ENCODE results near the gene CLEC4M.
"Not testable (repeated sequence)": the region's sequence is repeated elsewhere in the genome, so short reads cannot be mapped to it uniquely, and the experiment has no call there.

Gene CLEC4M

GRCh38 chr19:7775761-7776160 lies 12.7 kb downstream of the CLEC4M start:
- DNase-seq = no peak

DNA sequence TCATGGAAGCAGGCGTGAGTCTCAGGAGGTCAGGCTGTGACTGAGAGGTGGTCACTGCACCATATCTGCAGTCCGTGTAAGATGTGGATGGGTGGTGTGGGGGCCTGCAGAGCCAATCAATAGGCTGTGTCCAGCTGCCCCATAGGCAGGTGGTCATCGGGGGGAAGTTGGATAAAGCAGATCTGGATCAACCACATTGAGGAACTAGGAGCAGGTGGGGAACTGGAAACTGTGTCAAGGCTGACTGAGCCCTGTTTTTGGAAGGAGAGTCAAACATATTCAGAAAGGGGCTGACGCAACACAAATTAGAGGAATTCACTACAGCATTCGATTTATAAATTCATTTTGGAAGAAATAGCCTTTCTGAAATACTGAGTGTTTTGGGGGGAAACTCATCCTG lies 15.0 kb downstream of the CLEC4M start:
- no peak for DNase-seq

DNA sequence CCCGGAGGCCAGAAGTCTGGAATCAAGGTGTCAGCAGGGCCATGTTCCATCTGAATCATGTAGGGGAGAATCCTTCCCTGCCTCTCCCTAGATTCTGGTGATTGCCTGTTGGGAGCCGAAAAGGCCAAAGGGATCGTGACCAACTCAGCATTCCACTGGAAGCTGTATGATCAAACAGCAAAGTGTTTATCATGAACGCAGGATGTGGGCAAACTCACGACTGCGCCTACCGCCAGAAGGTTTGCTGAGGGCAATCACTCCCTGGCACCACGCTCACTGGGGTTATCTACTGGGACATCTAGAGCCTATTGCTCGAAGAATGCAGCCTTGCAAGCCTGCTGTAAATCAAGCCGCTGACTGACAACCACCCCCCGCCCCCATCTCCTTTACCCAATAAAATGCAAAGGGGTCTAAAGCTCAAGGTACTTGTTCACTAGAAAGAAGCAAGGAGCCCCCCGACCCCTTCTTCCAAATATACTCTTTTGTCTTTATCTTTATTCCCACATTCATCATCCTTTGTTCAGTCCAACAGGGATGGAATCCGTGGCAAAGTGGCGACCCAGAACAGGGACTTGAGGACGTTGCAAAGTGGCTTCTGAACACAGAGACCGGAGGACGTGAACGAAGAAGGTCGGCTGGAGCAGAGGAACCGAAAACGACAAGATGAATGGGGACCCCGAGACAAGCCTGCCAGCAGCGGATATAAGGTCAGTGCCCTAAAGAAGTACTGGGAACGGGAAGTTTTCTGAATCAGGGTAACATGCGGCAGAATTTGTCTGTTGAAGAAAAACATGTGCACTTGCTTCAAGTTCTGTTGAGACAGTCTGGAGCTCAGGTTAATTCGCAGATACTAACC lies 16.8 kb downstream of the CLEC4M start:
- DNase-seq = no peak

DNA sequence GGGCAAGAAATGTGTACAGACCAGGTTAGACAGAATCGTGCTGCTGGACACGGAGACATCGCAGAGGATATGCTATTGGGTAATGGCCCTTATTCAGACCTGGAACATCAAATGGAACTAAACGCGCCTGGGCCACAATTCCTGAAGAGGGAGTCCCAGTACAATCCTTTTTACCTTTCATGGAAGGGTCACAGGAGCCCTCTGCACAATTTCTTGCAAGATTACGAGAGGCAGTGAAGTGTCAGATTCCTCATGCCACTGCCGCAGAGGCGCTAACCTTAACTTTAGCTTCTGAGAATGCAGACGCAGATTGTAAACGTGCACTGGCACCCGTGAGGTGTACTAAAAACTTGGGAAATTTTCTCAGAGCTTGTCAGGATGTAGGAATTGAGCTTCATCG lies 18.1 kb downstream of the CLEC4M start:
- no peak for DNase-seq

DNA sequence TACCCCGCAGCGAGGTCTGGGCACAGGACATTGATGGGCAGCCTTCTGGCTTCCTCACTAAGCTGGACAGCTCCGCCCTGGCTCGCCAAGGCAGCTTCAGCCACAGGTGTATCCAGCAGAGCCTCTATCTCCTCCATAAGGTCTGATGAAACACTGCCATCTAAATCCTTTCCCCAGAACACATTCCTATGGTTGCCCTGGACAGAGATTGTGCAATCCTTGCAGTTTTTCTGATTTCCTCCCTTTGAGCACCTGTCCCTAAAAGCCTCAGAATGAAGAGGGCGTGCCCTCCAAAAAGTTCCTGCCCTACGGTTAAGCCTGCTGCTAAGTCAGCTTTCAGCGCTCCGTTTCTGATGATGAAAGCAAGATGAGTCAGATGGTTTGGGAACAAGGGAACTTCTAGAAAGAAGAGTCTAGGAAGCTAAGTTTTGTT lies 21.0 kb downstream of the CLEC4M start:
- DNase-seq = no peak

GRCh38 chr19:7784856-7785255 lies 21.8 kb downstream of the CLEC4M start:
- DNase-seq = no peak

DNA sequence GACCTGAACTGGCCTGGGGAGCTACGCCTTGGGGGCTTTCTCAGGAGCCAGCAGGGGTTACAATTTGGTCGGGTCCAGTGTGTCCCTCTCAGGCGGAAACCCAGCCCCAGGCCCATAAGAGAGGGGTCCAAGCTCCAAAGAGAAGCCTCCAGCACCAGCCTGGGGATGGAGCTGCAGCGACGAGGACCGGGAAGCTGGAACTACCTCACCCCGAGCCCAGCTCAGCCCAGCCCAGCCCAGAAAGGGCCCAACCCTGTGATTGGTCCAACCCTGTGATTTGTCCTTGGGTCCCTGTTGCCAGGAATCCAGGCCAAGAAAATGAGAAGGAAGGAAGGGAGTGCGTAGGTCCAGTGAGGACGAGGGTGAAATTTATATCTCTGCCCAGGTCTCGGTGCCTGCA lies 24.1 kb downstream of the CLEC4M start:
- DNase-seq = no peak

DNA sequence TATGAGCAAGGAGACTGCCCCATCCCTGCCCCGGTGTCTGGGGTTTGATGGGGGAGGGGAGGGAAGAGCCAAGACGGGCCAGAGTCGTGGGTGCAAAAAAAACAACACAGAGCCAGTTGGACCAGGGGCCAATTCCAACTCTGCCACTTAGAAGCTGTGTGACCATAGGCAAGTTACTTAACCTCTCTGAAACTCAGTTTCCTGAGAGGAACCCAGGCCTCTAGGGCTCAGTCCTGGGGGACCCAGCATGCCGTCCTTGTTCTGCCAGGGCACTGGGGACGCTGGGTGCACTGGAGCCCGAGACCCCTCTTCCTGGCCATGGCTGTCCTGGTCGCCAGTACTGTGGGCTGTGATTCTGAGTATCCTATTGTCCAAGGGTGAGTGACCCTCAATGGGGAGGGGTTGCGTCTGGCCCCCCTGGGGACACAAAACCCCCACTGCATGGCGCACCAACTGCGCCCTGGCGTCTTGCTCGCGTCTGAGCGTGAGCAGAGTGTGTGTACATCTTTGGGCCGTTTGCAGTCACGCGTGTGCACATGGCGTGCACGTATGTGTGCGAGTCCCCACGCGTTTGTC lies 24.6 kb downstream of the CLEC4M start:
- no peak for DNase-seq

DNA sequence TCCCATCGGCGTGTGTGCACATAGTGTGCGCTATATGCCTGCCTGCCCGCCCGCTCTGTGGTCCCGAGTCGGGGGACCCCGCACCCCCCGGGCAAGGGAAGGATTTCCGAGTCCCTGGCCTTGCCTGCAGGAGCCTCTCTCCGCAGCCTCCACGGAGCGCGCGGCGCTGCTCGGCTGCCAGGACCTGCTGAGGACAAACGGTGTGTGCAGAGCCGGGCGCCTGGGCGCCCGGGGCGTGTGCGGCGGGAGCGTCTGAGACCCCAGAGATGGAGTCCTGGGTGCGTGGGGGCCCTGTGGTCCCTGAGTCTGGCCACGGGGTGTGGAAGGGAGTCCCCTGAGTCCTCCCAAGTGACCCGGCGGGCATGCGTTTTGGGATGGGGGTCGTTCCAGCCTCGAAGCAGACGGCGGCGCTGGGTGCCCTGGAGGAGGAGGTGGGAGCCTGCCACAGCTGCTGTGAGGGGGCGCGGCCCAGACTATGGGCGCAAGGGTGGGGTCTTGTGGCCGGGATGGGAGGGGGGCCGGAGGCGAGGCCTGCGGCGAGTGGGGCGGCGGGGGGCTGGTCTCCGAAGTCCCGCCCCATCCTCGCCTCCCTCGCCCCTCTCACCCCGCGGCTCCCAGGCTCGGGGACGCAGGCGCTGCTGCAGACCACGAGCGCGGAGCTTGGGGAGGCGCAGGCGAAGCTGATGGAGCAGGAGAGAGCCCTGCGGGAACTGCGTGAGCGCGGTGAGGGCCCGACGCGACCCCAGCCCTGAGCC lies 25.3 kb downstream of the CLEC4M start:
- no peak for DNase-seq

GRCh38 chr19:7788933-7789323 lies 25.9 kb downstream of the CLEC4M start:
- no peak for DNase-seq

DNA sequence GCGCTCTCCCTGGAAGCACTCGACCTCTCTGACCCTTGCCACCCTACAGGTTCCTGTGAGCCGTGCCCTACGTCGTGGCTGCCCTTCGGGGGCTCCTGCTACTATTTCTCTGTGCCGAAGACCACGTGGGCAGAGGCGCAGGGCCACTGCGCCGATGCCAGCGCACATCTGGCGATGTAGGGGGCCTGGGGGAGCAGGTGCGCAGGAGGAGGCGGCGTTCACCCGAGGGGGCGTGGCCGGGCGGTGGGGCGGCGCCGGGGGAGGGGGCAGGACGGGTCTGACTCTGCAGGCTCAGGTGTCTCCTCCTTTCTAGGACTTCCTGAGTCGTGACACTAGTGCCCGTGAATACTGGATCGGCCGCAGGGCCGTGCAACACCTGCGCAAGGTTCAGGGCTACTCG lies 26.4 kb downstream of the CLEC4M start:
- no peak for DNase-seq

DNA sequence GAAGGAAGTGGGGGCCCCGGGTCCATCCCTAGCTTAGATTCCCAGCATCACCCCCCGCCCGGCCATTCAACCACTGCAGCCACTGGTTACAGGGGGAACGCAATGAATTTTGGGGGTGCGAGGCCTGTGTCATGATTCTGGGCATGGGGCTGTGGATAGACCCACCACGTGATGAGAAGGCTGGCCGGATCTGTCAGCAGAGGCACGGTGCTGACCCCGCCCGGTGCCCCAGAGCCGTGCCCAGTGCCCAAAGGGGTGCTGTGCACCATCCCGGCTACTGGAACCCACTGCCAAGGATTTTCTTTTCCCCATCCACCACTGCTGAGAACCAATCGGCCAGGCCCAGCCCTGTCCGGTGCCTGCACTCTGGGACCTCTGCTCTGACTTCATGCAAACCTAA lies 27.4 kb downstream of the CLEC4M start:
- DNase-seq = no peak

DNA sequence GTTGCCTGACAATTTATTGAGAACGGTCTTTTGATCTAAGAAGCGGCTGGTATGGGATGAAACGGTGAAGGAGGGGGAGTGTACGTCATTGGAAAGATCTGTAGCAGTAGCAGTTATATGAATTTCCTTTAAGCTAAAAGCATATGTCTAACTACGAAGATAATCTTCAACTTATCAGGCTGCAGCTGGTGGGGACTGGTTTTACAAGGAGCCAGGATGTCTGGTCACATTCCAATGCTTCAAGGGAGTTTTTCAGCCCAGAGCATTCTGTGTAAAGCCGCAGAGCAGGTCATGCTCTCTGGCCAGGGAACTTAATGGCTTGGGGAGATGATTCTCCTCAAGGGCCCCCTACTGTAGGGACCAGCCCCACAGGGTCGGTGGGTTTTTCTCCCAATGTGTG lies 29.2 kb downstream of the CLEC4M start:
- no peak for DNase-seq

DNA sequence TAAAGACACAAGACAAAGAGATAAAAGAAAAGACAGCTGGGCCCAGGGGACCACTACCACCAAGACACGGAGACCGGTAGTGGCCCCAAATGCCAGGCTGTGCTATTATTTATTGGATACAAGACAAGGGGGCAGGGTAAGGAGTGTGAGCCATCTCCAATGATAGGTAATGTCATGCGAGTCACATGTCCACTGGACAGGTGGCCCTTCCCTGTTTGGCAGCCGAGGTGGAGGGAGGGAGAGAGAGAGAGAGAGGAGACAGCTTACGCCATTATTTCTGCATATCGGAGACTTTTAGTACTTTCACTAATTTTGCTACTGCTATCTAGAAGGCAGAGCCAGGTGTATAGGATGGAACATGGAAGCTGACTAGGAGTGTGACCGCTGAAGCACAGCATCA lies 29.7 kb downstream of the CLEC4M start:
- not testable (repeated sequence) for DNase-seq

- no peak for DNase-seq
Measured at GRCh38 chr19:7793493-7793892, 30.4 kb downstream of the CLEC4M start.

DNA sequence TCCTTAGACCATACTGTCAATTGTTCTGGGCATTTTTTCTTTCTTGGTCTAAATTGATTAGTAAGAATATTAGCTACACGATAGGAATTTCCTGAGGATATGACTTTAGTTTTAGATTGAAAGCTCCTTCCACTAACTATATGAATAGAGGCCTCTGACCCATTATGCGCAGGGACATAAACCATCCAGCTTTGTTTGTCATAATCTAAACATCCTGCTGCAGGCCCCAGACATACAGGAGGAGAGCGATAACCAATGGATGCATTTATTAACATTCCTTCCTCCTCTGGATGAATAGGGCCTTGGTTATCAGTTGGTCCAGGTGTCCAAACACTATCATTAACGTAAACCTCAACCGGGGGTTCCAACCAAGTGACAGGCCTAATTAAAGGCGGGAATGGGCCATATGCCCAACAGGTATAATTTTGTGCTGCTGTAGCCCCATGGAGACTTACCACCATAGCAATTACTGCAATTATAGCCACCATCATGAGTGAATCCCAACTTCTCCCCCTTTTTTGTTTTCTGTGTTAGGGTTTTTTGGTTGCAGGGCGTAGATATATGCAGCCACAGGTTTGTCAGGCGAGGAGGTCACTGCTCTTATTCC lies 32.6 kb downstream of the CLEC4M start:
- no peak for DNase-seq

GRCh38 chr19:7799640-7800355 lies 36.8 kb downstream of the CLEC4M start:
- peak; percentile 57 to 74 for DNase-seq

DNA sequence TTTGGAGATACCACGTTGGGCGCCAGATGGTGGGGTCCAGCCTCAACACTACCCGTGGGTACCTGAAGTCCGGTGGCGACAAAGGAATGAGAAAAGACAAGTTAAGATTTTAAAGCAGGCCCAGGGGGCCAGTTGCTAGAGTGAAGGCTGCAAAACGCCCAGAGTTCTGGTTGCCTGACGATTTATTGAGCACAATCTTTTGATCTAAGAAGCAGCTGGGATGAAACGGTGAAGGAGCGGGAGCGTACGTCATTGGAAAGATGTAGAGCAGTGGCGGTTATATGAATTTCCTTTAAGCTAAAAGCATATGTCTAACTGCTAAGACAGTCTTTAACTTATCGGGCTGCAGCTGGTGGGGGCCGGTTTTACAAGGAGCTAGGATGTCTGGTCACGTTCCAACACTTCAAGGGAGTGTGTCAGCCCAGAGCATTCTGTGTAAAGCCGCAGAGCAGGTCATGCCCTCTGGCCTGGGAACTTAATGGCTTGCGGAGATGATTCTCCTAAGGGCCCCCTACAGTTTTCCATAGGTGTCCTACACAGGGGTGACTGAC lies 38.1 kb downstream of the CLEC4M start:
- DNase-seq = no peak

GRCh38 chr19:7806234-7806633 lies 43.2 kb downstream of the CLEC4M start:
- no peak for DNase-seq

- DNase-seq = no peak
Measured at GRCh38 chr19:7806876-7807275, 43.8 kb downstream of the CLEC4M start.

- no peak for DNase-seq
Measured at GRCh38 chr19:7808108-7808507, 45.1 kb downstream of the CLEC4M start.

- no peak for DNase-seq
Measured at GRCh38 chr19:7811989-7812388, 48.9 kb downstream of the CLEC4M start.

GRCh38 chr19:7815325-7815724 lies 52.3 kb downstream of the CLEC4M start:
- DNase-seq = no peak

Data from stimulated activated CD4-positive, alpha-beta T cell treated with anti-CD3 and anti-CD28 coated beads, Interleukin-2, amount 100 ng/mL, for 48 hours (primary cell).